AG09309 (cell line): ENCODE results near the gene SST.
"Not testable (repeated sequence)": the region's sequence is repeated elsewhere in the genome, so short reads cannot be mapped to it uniquely, and the experiment has no call there.

Source experiments
- DNase-seq: peaks from one replicate; pipeline ENCODE4 v3.0.0-alpha.2; 2010; ENCODE audit warnings: low read depth
- H3K4me3 ChIP-seq: 2 replicates; pipeline ENCODE4 v1.5.1; 2011; ENCODE audit warnings: mild to moderate bottlenecking, low read depth, low read length, moderate library complexity; ENCODE audit not compliant: control insufficient read depth
- TF ChIP-seq, protein P1 (sequence below): IDR thresholded peaks from 2 replicates; pipeline ENCODE4 v1.5.1; 2011; ENCODE audit warnings: mild to moderate bottlenecking, low read depth, low read length, inconsistent platforms; ENCODE audit not compliant: insufficient read depth, control insufficient read depth; ENCODE audit errors: missing control alignments

Gene SST

DNA sequence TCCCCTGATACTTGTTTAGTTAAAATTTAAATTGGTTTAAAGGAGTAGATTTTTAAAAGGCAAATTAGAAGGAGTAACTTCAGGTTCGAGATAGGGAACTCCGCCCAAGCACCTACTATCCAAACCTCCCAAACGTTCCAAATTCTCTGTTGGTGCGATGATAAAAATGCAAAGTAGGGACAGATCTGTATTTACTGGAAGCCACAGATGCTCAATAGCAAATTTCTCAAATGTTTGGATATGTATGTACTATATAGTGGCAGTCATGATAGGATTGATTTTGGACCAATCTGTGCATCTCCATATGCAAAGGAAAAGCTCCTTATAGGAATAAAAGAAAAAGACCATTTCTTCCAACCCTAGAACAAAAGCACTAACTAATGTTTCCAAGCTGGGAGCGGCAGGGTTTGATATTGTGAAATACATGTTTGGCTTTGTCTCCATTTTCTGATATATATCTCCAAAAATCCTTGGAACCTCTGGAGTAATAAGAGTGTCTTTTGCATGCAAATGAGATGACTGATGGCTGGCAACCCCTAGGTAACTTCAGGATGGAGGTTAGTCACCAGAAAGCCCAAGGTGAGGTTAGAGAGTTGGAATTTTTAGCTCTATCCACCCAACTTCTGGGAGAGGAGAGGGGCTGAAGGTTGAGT lies 16.6 kb upstream of the SST start:
- no peak for DNase-seq
- TF ChIP-seq, protein P1, sequence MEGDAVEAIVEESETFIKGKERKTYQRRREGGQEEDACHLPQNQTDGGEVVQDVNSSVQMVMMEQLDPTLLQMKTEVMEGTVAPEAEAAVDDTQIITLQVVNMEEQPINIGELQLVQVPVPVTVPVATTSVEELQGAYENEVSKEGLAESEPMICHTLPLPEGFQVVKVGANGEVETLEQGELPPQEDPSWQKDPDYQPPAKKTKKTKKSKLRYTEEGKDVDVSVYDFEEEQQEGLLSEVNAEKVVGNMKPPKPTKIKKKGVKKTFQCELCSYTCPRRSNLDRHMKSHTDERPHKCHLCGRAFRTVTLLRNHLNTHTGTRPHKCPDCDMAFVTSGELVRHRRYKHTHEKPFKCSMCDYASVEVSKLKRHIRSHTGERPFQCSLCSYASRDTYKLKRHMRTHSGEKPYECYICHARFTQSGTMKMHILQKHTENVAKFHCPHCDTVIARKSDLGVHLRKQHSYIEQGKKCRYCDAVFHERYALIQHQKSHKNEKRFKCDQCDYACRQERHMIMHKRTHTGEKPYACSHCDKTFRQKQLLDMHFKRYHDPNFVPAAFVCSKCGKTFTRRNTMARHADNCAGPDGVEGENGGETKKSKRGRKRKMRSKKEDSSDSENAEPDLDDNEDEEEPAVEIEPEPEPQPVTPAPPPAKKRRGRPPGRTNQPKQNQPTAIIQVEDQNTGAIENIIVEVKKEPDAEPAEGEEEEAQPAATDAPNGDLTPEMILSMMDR, result no peak
- no peak overlapping the region for H3K4me3 ChIP-seq

DNA sequence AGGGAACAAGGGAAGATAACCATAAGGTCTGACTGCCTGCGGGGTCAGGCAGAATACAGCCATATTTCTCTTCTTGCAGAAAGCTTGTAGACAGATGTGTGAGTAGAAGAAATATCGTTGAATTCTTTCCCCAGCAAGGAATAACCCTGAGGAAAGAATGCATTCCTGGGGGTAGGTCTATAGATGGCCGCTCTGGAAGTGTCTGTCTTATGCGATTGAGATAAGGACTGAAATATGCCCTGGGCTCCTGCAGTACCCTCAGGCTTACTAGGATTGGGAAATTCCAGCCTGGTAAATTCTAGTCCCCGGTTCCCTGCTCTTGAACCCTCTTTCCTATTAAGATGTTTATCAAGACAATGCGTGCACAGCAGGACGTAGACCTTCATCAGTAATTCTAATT lies 15.8 kb upstream of the SST start:
- DNase-seq, result no peak
- TF ChIP-seq, protein P1, result no peak

DNA sequence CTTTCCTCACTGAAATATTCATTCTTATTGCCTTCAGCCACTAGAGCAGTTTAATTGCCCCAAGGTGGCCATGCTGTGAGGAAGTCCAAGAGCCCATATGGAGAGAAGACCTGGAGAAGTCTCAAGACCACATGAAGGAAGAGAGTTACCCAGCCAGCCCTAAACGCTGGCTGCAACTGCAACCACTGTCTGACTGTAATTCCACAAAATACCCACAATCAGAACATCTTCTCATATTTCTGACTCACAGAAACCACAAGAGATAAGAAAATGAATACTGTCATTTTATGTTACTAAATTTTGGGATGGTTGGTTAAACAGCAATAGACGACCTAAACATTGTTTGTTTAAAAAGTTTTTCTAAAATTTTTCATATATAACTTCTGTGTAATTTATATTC lies 14.7 kb upstream of the SST start:
- no peak overlapping the region for H3K4me3 ChIP-seq
- DNase-seq, result no peak
- TF ChIP-seq, protein P1, result no peak

More for the DNA sequence above, 15.8 kb upstream of the SST start:
- H3K4me3 ChIP-seq, result no peak overlapping the region

DNA sequence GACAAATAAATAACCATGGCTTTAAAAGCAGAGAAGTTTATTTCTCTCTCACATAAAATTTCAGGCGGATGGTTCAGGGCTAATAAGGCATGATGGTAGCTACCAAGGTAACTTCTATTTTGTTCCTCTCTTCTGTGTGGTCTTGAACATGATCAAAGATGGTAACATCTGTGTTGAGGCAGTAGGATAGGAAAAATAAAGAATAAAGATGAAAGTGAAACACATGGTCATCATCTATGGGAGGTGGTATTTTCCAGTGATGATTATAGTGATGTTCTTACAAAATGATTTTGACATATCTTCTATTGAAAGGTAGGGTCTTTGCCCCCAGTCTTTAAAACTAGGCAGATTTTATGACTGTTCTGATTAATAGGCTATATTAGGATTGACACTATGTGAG lies 14.2 kb upstream of the SST start:
- DNase-seq, result no peak
- H3K4me3 ChIP-seq, result no peak overlapping the region
- TF ChIP-seq, protein P1, result no peak

DNA sequence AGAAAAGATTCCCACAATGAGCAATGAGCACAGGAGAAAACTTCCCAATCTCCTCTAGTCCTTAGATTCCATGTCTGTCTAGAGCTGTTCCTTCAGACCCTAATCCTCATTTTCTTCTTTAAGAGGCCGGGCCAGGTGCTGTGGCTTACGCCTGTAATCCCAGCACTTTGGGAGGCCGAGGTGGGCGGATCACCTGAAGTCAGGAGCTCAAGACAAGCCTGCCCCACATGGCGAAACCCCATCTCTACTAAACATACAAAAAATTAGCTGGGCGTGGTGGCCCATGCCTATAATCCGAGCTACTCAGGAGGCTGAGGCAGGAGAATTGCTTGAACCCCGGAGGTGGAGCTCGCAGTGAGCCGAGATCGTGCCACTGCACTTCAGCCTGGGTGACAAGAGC lies 11.6 kb upstream of the SST start:
- DNase-seq, H3K4me3 ChIP-seq: not testable (repeated sequence)

DNA sequence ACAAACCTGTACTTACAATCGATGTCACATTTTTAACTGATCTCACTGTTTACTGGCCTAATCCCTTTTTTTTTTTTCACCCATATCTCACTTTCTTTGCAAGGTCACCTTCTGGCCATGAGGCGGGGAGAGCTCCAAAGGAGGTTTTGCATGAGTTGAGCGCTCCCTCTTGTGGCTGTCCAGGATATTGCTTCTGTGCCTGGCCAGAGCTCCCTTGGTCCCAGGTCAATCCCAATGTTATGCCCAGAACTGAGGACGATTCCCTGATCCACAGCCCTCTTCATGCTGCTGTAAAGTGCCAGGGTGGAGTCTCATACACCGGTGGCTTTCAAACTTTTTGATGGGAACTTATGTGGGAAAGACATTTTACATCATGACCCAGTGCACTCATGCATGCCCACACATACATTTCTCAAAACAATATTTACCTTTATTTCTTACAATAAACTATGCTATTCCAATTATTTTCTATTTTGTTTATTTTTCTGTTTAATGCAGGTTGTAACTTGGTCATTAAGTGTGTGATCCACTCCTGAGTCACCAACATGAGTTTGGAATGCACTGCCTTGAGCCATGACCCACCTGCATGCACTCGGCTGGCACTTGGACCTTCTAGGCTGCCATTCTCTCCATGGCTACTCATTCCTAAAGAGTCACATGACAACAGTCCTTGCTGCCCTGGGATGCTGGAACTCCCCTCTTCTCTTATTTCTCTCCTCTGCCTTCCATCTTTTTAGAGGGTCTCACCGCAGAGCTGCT lies 9.6 kb upstream of the SST start:
- TF ChIP-seq, protein P1, result peak; percentile 96
- DNase-seq, result no peak
- H3K4me3 ChIP-seq, result no peak overlapping the region

DNA sequence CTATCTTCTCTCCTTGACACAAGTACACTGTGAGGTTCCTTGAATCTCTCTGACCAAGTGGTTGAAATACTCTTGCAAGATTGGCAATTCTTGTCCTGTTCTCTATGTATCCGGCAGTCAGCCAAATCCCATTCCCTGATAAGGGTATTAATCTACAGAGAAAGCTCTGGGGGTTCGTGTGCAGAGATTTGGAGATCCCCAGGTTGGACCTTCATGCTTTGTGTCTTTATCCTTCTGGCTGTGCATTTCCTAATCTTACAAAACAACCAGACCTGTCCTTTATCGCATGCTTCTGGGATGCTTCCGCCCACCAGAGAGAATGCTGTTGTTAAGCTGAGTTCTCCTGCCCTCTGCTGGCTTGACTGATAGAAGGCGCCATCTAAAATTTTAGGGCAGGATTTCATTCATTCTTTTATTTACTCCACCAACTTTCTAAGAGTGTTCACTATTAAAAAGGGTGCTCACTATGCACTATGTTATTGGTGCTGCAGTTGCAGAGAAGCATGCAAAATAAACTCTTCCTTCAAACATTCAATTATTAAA lies 8.6 kb upstream of the SST start:
- no peak overlapping the region for H3K4me3 ChIP-seq
- TF ChIP-seq, protein P1, result peak; percentile 83
- DNase-seq, result no peak
